Ascending aorta (tissue), 2 donors: ENCODE data around the gene ZBED2. TPM values are rescaled to one million over a fixed set of nuclear protein-coding genes. Genes with fewer than 3 reads are reported as not detected.

Experiments used
- DNase-seq, 2 donors: peaks; one replicate each; pipeline ENCODE4 v3.0.0-alpha.2; 2019; ENCODE audit warnings: low spot score in 2 of 2
- H3K27ac ChIP-seq, 2 donors: fragments of 200-600 bp; sonication (generic); one replicate each; pipeline ENCODE4 v1.5.1; 2016 to 2017; ENCODE audit warnings: mild to moderate bottlenecking in 1 of 2
- H3K27me3 ChIP-seq: fragments of 200-600 bp; sonication (generic); one replicate; pipeline ENCODE4 v1.5.1; 2017
- H3K36me3 ChIP-seq, 2 donors: fragments of 200-600 bp; sonication (generic); one replicate each; pipeline ENCODE4 v1.5.1; 2016
- H3K4me1 ChIP-seq, 2 donors: fragments of 200-600 bp; sonication (generic); one replicate each; pipeline ENCODE4 v1.5.1; 2016 to 2017; ENCODE audit warnings: mild to moderate bottlenecking in 1 of 2
- H3K4me3 ChIP-seq, 2 donors: fragments of 200-600 bp; sonication (generic); one replicate each; pipeline ENCODE4 v1.5.1; 2016 to 2017; ENCODE audit warnings: mild to moderate bottlenecking in 1 of 2
- H3K9me3 ChIP-seq, 2 donors: fragments of 200-600 bp; sonication (generic); one replicate each; pipeline ENCODE4 v1.5.1; 2016
- intact Hi-C: fragments of 100-400 bp; cut with DNase I; formaldehyde crosslinking; loops from one replicate; pipeline ENCODE4 v1.15.1; 2023
- total RNA-seq: library from RNA; depleted of rRNA; stranded (reverse); fragments of >200 nt; gene quantifications from one replicate; pipeline ENCODE4 v1.1.0, GENCODE V29; 2016
- TF ChIP-seq, protein P1 (sequence below), 3 experiments: fragments of 200-600 bp in 2 of 3; fragments of 450-650 bp in 1 of 3; sonication (generic) in 2 of 3; IDR thresholded peaks; one replicate each; pipeline ENCODE4 v1.5.1; 2016 to 2019; ENCODE audit warnings: antibody characterized with exemption in 3 of 3, mild to moderate bottlenecking in 1 of 3, moderate library complexity in 1 of 3

ZBED2 gene
- total RNA-seq, 1 donor from 2014 or later, result 1.4 TPM

- intact Hi-C loops, result no loop called here
- H3K27me3 ChIP-seq, result no peaks in the 10 kb centered on the region
- H3K36me3 ChIP-seq, result no peaks in the 10 kb centered on the region
- DNase-seq, result no peak
- no peaks in the 10 kb centered on the region for H3K9me3 ChIP-seq
- H3K27ac ChIP-seq, result no peak overlapping the region
- H3K4me1 ChIP-seq, result no peaks in the 10 kb centered on the region
- TF ChIP-seq, protein P1, sequence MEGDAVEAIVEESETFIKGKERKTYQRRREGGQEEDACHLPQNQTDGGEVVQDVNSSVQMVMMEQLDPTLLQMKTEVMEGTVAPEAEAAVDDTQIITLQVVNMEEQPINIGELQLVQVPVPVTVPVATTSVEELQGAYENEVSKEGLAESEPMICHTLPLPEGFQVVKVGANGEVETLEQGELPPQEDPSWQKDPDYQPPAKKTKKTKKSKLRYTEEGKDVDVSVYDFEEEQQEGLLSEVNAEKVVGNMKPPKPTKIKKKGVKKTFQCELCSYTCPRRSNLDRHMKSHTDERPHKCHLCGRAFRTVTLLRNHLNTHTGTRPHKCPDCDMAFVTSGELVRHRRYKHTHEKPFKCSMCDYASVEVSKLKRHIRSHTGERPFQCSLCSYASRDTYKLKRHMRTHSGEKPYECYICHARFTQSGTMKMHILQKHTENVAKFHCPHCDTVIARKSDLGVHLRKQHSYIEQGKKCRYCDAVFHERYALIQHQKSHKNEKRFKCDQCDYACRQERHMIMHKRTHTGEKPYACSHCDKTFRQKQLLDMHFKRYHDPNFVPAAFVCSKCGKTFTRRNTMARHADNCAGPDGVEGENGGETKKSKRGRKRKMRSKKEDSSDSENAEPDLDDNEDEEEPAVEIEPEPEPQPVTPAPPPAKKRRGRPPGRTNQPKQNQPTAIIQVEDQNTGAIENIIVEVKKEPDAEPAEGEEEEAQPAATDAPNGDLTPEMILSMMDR (IDR thresholded peaks at IDR 0.05), result no peak
- no peak overlapping the region for H3K4me3 ChIP-seq
Measured at GRCh38 chr3:111590143-111590491, 5.0 kb downstream of the ZBED2 start.

DNA sequence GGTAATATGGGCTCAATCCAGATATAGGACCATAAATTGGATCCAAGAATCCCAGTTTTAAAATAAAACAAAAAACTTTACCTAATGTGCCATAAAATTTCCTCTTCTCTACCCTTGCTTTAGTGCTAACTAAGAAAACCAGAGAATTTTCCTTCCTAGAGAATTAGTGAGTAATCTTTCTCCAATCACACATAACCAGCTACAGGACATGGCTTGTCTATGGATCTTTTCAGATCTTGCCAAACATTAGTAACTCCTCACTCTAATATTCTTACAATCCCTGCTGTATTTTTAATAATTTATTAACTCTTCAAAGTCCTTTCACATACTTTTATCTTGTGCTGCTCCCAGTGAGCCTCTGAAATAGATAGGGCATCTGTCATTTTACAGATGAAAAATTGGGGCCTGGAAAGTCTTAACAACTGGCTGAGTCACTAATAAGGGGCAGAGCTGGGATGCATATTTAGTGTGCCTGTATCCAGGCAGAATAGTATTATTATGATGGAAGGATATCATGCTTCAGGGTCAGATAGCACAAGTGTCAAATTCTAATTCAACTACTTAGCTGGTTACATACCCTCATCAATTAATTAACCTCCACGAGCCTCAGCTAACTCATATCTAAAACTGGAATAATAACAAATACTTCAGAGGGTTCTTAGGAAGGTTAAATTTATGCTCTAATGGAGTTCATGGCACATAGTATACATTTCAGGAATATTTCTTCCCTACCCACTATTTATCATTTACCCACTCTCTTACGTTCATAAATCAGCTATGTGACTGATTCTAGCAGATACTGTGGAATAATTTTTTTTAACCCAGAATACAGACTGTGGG is 5.6 kb downstream of the ZBED2 start:
- Histone ChIP-seq H3K27ac (no peak overlapping the region), H3K36me3 (no peaks in the 10 kb centered on the region), H3K27me3 (no peaks in the 10 kb centered on the region), H3K9me3 (no peaks in the 10 kb centered on the region), H3K4me1 (no peaks in the 10 kb centered on the region), H3K4me3 (no peak overlapping the region)
- TF ChIP-seq, protein P1 (IDR thresholded peaks at IDR 0.05), result no peak
- no peak for DNase-seq
- intact Hi-C loops, result no loop called here

GRCh38 chr3:111588527-111588926 is 6.6 kb downstream of the ZBED2 start:
- no peak overlapping the region for H3K4me3 ChIP-seq
- no peak for DNase-seq
- H3K27ac ChIP-seq, result no peak overlapping the region
- H3K4me1 ChIP-seq, result no peaks in the 10 kb centered on the region
- TF ChIP-seq, protein P1 (IDR thresholded peaks at IDR 0.05), result no peak
- no peaks in the 10 kb centered on the region for H3K9me3 ChIP-seq
- H3K27me3 ChIP-seq, result no peaks in the 10 kb centered on the region
- H3K36me3 ChIP-seq, result no peaks in the 10 kb centered on the region
- intact Hi-C loops, result no loop called here

DNA sequence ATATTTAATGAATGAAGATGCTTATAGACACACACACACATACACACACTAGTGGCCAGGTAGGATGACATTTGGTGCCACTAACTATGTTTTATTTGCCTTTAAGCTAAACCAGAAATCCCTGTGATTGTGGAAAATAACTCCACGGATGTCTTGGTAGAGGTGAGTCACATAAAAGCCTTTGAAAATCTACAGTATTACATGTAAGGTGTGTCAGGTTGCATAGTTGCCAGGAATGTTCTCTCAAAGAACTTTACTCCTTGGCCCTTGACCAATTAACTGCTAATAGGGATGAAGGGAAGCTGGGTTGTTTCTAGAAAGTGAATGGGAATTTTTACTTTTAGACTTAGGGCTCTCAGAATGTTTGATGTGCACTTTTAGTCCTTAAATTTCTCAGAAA is 9.9 kb downstream of the ZBED2 start:
- Histone ChIP-seq H3K27me3 (no peaks in the 10 kb centered on the region), H3K4me1 (peaks cover 0 to 2% of the 10 kb centered on the region in 2 donors), H3K36me3 (no peaks in the 10 kb centered on the region), H3K27ac (no peak overlapping the region), H3K9me3 (no peaks in the 10 kb centered on the region), H3K4me3 (no peak overlapping the region)
- intact Hi-C loops, result no loop called here
- TF ChIP-seq, protein P1 (IDR thresholded peaks at IDR 0.05), result no peak
- no peak for DNase-seq

DNA sequence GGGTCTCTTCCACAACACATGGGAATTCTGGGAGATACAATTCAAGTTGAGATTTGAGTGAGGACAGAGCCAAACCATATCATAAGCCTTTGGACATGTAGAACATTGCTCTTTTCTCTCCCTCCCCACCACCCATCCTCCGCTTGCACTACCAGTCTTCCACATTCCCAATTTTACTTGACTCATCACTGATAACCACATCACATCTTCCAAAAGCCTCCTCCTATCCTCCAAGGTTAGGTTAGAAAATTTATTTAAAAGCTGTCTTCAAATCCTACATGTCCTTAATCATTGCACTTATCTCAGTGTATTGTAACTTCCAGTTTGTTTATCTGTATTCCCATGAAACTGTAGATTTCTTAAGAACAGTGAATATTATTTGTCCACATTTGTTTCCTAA is 10.4 kb downstream of the ZBED2 start:
- H3K36me3 ChIP-seq, result no peaks in the 10 kb centered on the region
- H3K27ac ChIP-seq, result no peak overlapping the region
- peaks cover 0 to 2% of the 10 kb centered on the region in 2 donors for H3K4me1 ChIP-seq
- no peak for DNase-seq
- intact Hi-C loops, result no loop called here
- no peaks in the 10 kb centered on the region for H3K27me3 ChIP-seq
- TF ChIP-seq, protein P1 (IDR thresholded peaks at IDR 0.05), result no peak
- no peaks in the 10 kb centered on the region for H3K9me3 ChIP-seq
- no peak overlapping the region for H3K4me3 ChIP-seq
